HepG2 (cell line): ENCODE measurements around the gene PCDHGA12. TPM values are rescaled to one million over a fixed set of nuclear protein-coding genes. Genes with fewer than 3 reads are reported as not detected.
"Not testable (repeated sequence)": the region's sequence is repeated elsewhere in the genome, so short reads cannot be mapped to it uniquely, and the experiment has no call there.

Experiments
- ATAC-seq: fragments of 200-7000 bp; cut with Tn5 transposase; 3 replicates; pipeline ENCODE4 v1.9.1; 2020; ENCODE audit warnings: mild to moderate bottlenecking, moderate library complexity
- BruUV-seq: library from RNA; stranded (reverse); fragments of 400-500 nt; replicated peaks from 2 replicates; lab custom pipeline; 2021; lab: Mats Ljungman, UMichigan
- CTCF ChIA-PET: fragments of 300-600 bp; formaldehyde crosslinking; extraction: SDS; loops from one replicate; lab custom pipeline; 2021; ENCODE audit warnings: low total read pairs, inconsistent platforms, low intra/inter-chr PET ratio; lab: Yijun Ruan, JAX
- POLR2A ChIA-PET: fragments of 350-600 bp; sonication (Branson Sonifier 250); formaldehyde crosslinking; loops from one replicate; lab custom pipeline; 2020; ENCODE audit warnings: antibody characterized with exemption, inconsistent platforms; lab: Yijun Ruan, JAX
- DNase-seq: peaks from one replicate; pipeline ENCODE4 v3.0.0-alpha.2; 2015; ENCODE audit warnings: low spot score
- FAIRE-seq: peaks from 3 replicates; lab custom pipeline; 2011; peaks lifted over from hg19 to GRCh38; lab: Jason Lieb, UNC
- H2AFZ ChIP-seq: one replicate; pipeline ENCODE4 v1.6.1; 2011; ENCODE audit warnings: low read length, inconsistent platforms
- H3K27ac ChIP-seq: fragments of 300-600 bp; 3 replicates; pipeline ENCODE4 v1.8.0; 2011; ENCODE audit warnings: mixed run types, mild to moderate bottlenecking, mixed read lengths, low read length, inconsistent platforms; ENCODE audit not compliant: insufficient read depth; ENCODE audit errors: extremely low read length
- H3K27me3 ChIP-seq, 2 experiments: fragments of 200-600 bp in 1 of 2; 2 replicates in 1 of 2; 3 replicates in 1 of 2; pipeline versions ENCODE4 v1.6.0 to v1.8.0; 2011; ENCODE audit warnings: low read length in 2 of 2, mild to moderate bottlenecking in 2 of 2, moderate library complexity in 2 of 2, inconsistent platforms in 1 of 2; ENCODE audit not compliant: insufficient read depth in 2 of 2, control insufficient read depth in 1 of 2
- H3K36me3 ChIP-seq, 2 experiments: fragments of 200-600 bp in 1 of 2; replicated peaks in 1 of 2; 2 replicates in 1 of 2; 3 replicates in 1 of 2; pipeline versions ENCODE4 v1.5.1 to v1.8.0; 2011; ENCODE audit warnings: low read length in 2 of 2, inconsistent platforms in 1 of 2; ENCODE audit not compliant: insufficient read depth in 2 of 2, control insufficient read depth in 1 of 2
- H3K4me1 ChIP-seq: 2 replicates; pipeline ENCODE4 v1.5.1; 2012; ENCODE audit warnings: low read length, inconsistent platforms; ENCODE audit not compliant: insufficient read depth
- H3K4me2 ChIP-seq: 2 replicates; pipeline ENCODE4 v1.6.0; 2011; ENCODE audit warnings: low read depth, low read length, inconsistent platforms
- H3K4me3 ChIP-seq, 3 experiments: fragments of 200-600 bp in 1 of 3; sonication (generic), shearing (Covaris generic) in 1 of 3; replicated peaks in 1 of 3; 2 replicates each; pipeline ENCODE4 v1.5.1; 2011 to 2016; ENCODE audit warnings: low read length in 3 of 3, inconsistent platforms in 2 of 3, low read depth in 2 of 3, mild to moderate bottlenecking in 2 of 3, control low read depth in 1 of 3, mixed read lengths in 1 of 3; ENCODE audit not compliant: insufficient read depth in 1 of 3
- H3K79me2 ChIP-seq: one replicate; pipeline ENCODE4 v1.6.1; 2011; ENCODE audit warnings: low read length, inconsistent platforms; ENCODE audit not compliant: insufficient read depth
- H3K9ac ChIP-seq: 2 replicates; pipeline ENCODE4 v1.6.0; 2011; ENCODE audit warnings: mild to moderate bottlenecking, low read depth, low read length, inconsistent platforms; ENCODE audit not compliant: insufficient read depth
- H3K9me3 ChIP-seq: 2 replicates; pipeline ENCODE4 v1.5.1; 2012; ENCODE audit warnings: mild to moderate bottlenecking, low read length
- H4K20me1 ChIP-seq: 2 replicates; pipeline ENCODE4 v1.6.0; 2011; ENCODE audit warnings: inconsistent platforms, mild to moderate bottlenecking, low read length, moderate library complexity; ENCODE audit not compliant: insufficient read depth
- CEBPB ChIP-seq: IDR thresholded peaks from 2 replicates; pipeline ENCODE4 v1.6.1; 2011; ENCODE audit warnings: low read depth, low read length, improper control_type of control experiment, borderline replicate concordance
- GLI4 ChIP-seq: sonication (generic); formaldehyde crosslinking; IDR thresholded peaks from 2 replicates; pipeline ENCODE4 v1.5.1; 2020; ENCODE audit warnings: missing genetic modification reagents, mild to moderate bottlenecking, moderate library complexity, borderline replicate concordance
- HDAC6 ChIP-seq: fragments of 200-600 bp; sonication (generic); IDR thresholded peaks from 2 replicates; pipeline ENCODE4 v1.7.0; 2017; ENCODE audit warnings: mild to moderate bottlenecking, antibody characterized with exemption, low read length, low read depth
- KLF15 ChIP-seq: sonication (generic); formaldehyde crosslinking; IDR thresholded peaks from 2 replicates; pipeline ENCODE4 v1.8.1; 2023; ENCODE audit warnings: borderline replicate concordance, mild to moderate bottlenecking, inconsistent platforms, missing genetic modification reagents, mixed read lengths
- NCOR1 ChIP-seq: fragments of 200-600 bp; sonication (generic); IDR thresholded peaks from 2 replicates; pipeline ENCODE4 v1.7.0; 2017; ENCODE audit warnings: antibody characterized with exemption, low read length, borderline replicate concordance
- NR2F1 ChIP-seq, 2 experiments: fragments of 450-650 bp in 1 of 2; formaldehyde crosslinking in 1 of 2; IDR thresholded peaks; 2 replicates each; pipeline versions ENCODE4 v1.5.0 to v1.6.1; 2016 to 2020; ENCODE audit warnings: mild to moderate bottlenecking in 1 of 2, missing compliant biosample characterization in 1 of 2, missing genetic modification reagents in 1 of 2, moderate library complexity in 1 of 2
- WGBS: methylation state at CpG from one replicate; pipeline ENCODE4 v1.1.6; 2017; ENCODE audit warnings: low lambda C conversion rate; 5-methylcytosine and 5-hydroxymethylcytosine counted together
- in situ Hi-C: cut with HindIII; loops from 2 replicates; pipeline ENCODE4 v1.10.0; 2017; ENCODE audit warnings: low pct_unique_long_range_greater_than_20kb; ENCODE audit not compliant: extremely low pct_ligation_motif_present
- intact Hi-C: fragments of 100-400 bp; cut with micrococcal nuclease; formaldehyde crosslinking; loops from one replicate; pipeline ENCODE4 v1.10.0; 2022; ENCODE audit not compliant: unreplicated experiment
- polyA plus RNA-seq, 8 experiments: library from polyadenylated mRNA; depleted of rRNA in 3 of 8; stranded (reverse) in 7 of 8; unstranded in 1 of 8; fragments of >200 nt; fragmentation: Illumina TruSeq in 4 of 8; extraction: Trizol in 4 of 8; gene quantifications; 2 replicates each; pipeline versions ENCODE4 v1.2.1 to v1.2.3, GENCODE V29; 2011 to 2016; ENCODE audit warnings: low read depth in 4 of 8, missing spikeins in 1 of 8, mixed read lengths in 1 of 8; ENCODE audit not compliant: insufficient read depth in 1 of 8
- total RNA-seq, 5 experiments: library from RNA; depleted of rRNA; stranded (reverse); fragments of >200 nt; fragmentation: Illumina TruSeq; extraction: Trizol; gene quantifications; 2 replicates each; pipeline ENCODE4 v1.2.3, GENCODE V29; 2016; ENCODE audit warnings: low read depth in 1 of 5
- TF ChIP-seq, protein P1 (sequence below): sonication (generic); formaldehyde crosslinking; IDR thresholded peaks from 2 replicates; pipeline ENCODE4 v1.8.0; 2022; ENCODE audit warnings: mild to moderate bottlenecking, missing genetic modification reagents; ENCODE audit not compliant: insufficient replicate concordance
- TF ChIP-seq, protein P2 (sequence below): sonication (generic); formaldehyde crosslinking; IDR thresholded peaks from 2 replicates; pipeline ENCODE4 v1.5.1; 2020; ENCODE audit warnings: missing genetic modification reagents, mild to moderate bottlenecking, borderline replicate concordance
- TF ChIP-seq, protein P3 (sequence below): sonication (generic); formaldehyde crosslinking; IDR thresholded peaks from 2 replicates; pipeline ENCODE4 v1.9.0; 2021; ENCODE audit warnings: missing genetic modification reagents, borderline replicate concordance

The PCDHGA12 gene
- total and polyA plus RNA-seq, 2 of the 13 experiments (the other 11 are each of a cell fraction or from before 2014, with no cell fraction given): 0.07 to 0.13 TPM

DNA sequence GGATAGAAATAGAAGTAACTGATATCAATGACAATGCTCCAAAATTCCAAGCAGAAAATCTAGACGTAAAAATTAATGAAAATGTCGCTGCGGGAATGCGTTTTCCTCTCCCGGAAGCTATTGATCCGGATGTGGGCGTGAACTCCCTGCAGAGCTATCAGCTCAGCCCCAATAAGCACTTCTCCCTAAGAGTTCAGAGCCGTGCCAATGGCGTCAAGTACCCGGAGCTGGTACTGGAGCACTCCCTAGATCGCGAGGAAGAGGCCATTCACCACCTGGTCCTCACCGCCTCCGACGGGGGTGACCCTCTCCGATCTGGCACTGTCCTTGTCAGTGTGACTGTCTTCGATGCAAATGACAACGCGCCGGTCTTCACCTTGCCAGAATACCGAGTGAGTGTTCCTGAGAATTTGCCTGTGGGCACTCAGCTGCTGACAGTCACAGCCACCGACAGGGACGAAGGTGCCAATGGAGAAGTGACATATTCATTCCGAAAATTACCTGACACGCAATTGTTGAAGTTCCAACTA is 16.7 kb upstream of the PCDHGA12 start (continued):
- TF ChIP-seq, protein P1, sequence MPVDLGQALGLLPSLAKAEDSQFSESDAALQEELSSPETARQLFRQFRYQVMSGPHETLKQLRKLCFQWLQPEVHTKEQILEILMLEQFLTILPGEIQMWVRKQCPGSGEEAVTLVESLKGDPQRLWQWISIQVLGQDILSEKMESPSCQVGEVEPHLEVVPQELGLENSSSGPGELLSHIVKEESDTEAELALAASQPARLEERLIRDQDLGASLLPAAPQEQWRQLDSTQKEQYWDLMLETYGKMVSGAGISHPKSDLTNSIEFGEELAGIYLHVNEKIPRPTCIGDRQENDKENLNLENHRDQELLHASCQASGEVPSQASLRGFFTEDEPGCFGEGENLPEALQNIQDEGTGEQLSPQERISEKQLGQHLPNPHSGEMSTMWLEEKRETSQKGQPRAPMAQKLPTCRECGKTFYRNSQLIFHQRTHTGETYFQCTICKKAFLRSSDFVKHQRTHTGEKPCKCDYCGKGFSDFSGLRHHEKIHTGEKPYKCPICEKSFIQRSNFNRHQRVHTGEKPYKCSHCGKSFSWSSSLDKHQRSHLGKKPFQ (CRISPR knock-in tag): no peak
- no peak for TF ChIP-seq NCOR1
- TF ChIP-seq GLI4: no peak
- TF ChIP-seq NR2F1 (CRISPR knock-in tag; IDR thresholded peaks at IDR 0.05): no peak
- TF ChIP-seq, protein P2, sequence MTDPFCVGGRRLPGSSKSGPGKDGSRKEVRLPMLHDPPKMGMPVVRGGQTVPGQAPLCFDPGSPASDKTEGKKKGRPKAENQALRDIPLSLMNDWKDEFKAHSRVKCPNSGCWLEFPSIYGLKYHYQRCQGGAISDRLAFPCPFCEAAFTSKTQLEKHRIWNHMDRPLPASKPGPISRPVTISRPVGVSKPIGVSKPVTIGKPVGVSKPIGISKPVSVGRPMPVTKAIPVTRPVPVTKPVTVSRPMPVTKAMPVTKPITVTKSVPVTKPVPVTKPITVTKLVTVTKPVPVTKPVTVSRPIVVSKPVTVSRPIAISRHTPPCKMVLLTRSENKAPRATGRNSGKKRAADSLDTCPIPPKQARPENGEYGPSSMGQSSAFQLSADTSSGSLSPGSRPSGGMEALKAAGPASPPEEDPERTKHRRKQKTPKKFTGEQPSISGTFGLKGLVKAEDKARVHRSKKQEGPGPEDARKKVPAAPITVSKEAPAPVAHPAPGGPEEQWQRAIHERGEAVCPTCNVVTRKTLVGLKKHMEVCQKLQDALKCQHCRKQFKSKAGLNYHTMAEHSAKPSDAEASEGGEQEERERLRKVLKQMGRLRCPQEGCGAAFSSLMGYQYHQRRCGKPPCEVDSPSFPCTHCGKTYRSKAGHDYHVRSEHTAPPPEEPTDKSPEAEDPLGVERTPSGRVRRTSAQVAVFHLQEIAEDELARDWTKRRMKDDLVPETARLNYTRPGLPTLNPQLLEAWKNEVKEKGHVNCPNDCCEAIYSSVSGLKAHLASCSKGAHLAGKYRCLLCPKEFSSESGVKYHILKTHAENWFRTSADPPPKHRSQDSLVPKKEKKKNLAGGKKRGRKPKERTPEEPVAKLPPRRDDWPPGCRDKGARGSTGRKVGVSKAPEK (CRISPR knock-in tag): no peak
- no peak for TF ChIP-seq CEBPB
- TF ChIP-seq, protein P3, sequence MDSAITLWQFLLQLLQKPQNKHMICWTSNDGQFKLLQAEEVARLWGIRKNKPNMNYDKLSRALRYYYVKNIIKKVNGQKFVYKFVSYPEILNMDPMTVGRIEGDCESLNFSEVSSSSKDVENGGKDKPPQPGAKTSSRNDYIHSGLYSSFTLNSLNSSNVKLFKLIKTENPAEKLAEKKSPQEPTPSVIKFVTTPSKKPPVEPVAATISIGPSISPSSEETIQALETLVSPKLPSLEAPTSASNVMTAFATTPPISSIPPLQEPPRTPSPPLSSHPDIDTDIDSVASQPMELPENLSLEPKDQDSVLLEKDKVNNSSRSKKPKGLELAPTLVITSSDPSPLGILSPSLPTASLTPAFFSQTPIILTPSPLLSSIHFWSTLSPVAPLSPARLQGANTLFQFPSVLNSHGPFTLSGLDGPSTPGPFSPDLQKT (CRISPR knock-in tag): no peak
- no peak for TF ChIP-seq HDAC6
- no peak for TF ChIP-seq KLF15 (CRISPR knock-in tag)

DNA sequence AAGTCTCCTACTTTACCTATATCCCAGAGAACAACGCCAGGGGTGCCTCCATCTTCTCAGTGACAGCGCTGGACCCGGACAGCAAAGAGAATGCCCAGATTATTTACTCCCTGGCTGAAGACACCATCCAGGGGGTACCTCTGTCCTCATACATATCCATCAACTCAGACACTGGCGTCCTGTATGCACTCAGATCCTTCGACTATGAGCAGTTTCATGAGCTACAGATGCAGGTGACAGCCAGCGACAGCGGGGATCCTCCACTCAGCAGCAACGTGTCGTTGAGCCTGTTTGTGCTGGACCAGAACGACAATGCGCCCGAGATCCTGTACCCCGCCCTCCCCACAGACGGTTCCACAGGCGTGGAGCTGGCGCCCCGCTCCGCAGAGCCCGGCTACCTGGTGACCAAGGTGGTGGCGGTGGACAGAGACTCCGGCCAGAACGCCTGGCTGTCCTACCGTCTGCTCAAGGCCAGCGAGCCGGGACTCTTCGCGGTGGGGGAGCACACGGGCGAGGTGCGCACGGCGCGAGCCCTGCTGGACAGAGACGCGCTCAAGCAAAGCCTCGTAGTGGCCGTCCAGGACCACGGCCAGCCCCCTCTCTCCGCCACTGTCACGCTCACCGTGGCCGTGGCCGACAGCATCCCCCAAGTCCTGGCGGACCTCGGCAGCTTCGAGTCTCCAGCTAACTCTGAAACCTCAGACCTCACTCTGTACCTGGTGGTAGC is 15.6 kb upstream of the PCDHGA12 start:
- intact Hi-C loops, CTCF ChIA-PET, H3K9ac ChIP-seq, H3K36me3 ChIP-seq, H3K4me2 ChIP-seq, H3K79me2 ChIP-seq, H3K4me1 ChIP-seq, ATAC-seq, H3K27me3 ChIP-seq, POLR2A ChIA-PET, H3K4me3 ChIP-seq, FAIRE-seq, H2AFZ ChIP-seq, H4K20me1 ChIP-seq, DNase-seq, H3K27ac ChIP-seq, BruUV-seq: not testable (repeated sequence)
- 80% methylated on average over 20 of the region's 46 CpGs for WGBS
- in situ Hi-C loops: loop anchor here (5.0 kb wide), 2 partner anchors 108 to 148 kb away; no protein-coding TSS in a partner anchor
- peaks cover 14% of the 10 kb centered on the region; the same call in 1 of the 2 replicates for H3K9me3 ChIP-seq

DNA sequence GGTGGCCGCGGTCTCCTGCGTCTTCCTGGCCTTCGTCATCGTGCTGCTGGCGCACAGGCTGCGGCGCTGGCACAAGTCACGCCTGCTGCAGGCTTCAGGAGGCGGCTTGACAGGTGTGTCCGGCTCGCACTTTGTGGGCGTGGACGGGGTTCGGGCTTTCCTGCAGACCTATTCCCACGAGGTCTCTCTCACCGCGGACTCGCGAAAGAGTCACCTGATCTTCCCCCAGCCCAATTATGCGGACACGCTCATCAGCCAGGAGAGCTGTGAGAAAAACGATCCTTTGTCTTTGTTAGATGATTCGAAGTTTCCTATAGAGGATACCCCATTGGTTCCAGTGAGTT is 15.1 kb upstream of the PCDHGA12 start:
- H3K9me3 ChIP-seq: peaks cover 17% of the 10 kb centered on the region; the same call in 1 of the 2 replicates
- WGBS: 55% methylated on average over 15 of the region's 24 CpGs
- H2AFZ ChIP-seq, CTCF ChIA-PET, DNase-seq, H3K27ac ChIP-seq, FAIRE-seq, H4K20me1 ChIP-seq, H3K36me3 ChIP-seq, POLR2A ChIA-PET, ATAC-seq, H3K9ac ChIP-seq, H3K27me3 ChIP-seq, intact Hi-C loops, H3K4me2 ChIP-seq, H3K4me1 ChIP-seq, H3K79me2 ChIP-seq, H3K4me3 ChIP-seq, BruUV-seq: not testable (repeated sequence)
- in situ Hi-C loops: loop anchor here (5.0 kb wide), 2 partner anchors 107 to 147 kb away; no protein-coding TSS in a partner anchor
